ENCODE data around the gene DNAJC21. TPM values are rescaled to one million over a fixed set of nuclear protein-coding genes. Genes with fewer than 3 reads are reported as not detected.

Gene DNAJC21
- total RNA-seq, 1 experiment from 2014 or later, result 34.7 TPM

DNA sequence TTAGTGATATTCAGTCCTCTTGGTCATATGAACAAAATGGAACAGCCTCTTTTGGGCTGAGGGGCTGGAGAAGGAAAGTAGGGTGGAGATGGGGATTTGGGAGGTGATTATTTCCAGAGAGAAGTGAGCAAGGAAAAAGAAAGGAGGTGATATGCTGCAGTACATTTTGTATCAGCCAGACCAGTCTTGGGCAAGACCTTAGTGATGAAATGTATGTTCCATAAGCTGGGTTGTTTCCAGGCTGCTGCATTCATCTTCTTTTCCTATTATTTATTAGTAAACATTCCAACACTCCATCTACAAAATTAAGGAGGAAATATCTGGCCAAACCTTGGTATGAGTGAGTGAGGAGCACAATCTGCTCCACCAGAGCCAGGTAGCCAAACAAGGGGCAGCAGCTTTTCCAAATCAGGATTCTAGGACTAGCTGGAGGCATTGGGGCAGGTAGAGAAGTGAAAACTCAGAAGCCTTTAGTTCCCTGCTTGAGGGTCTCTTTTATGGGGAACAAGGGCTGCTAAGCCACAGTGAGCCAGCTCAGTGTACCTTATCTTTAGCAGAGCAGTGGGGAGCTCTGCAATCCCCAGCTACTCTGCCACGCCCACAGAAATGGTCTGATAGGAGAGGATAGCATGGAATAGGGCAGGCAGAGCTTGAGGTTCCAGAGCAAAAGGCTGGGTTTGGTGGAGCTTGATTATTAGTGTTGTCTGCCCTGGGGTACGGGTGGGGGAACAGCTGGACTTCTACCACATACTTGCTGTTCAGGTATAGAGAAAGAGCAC, 33.5 kb upstream of the DNAJC21 start:
- no peak for ATAC-seq
- Histone ChIP-seq H3K4me3 (replicated peaks in 1 of 2; ENCODE audit: low read depth in 1 of 2, low read length in 2 of 2) (no peak overlapping the region), H4K20me1 (ENCODE audit: insufficient read depth) (no peaks in the 10 kb centered on the region), H3K4me1 (ENCODE audit: control insufficient read depth in 1 of 2, insufficient read depth in 2 of 2, low read length in 2 of 2) (no peaks in the 10 kb centered on the region), H3K4me2 (ENCODE audit: low read length) (no peak overlapping the region), H3K27me3 (ENCODE audit: insufficient read depth, low read length) (no peaks in the 10 kb centered on the region), H3K36me3 (ENCODE audit: control insufficient read depth in 1 of 2, insufficient read depth in 2 of 2, low read length in 2 of 2) (no peaks in the 10 kb centered on the region), H3K9me3 (ENCODE audit: control insufficient read depth in 1 of 2, insufficient read depth in 1 of 2, low read depth in 1 of 2, low read length in 2 of 2) (no peaks in the 10 kb centered on the region), H3K27ac (ENCODE audit: low read depth, low read length) (no peak overlapping the region), H3K9ac (ENCODE audit: low read length) (no peak overlapping the region), H2AFZ (ENCODE audit: low read depth, low read length, poor library complexity, severe bottlenecking) (no peak overlapping the region), H3K9me2 (ENCODE audit: insufficient read depth) (no peaks in the 10 kb centered on the region), H3K79me2 (ENCODE audit: insufficient read depth, low read length) (no peaks in the 10 kb centered on the region)
- ChIA-PET POLR2A (no interaction called here), CTCF (interaction anchor here (0.8 to 1.6 kb wide), 2 partner anchors 372 to 421 kb away, joined by 5 to 6 read pairs; no protein-coding TSS in a partner anchor), RAD21 (ENCODE audit: low non-redundant PET in 1 of 2, low total read pairs in 2 of 2, uncharacterized antibody in 2 of 2, unreplicated experiment in 2 of 2) (no interaction called here)
- intact Hi-C loops (cut with micrococcal nuclease), result loop anchor here (10.0 kb wide), 1 partner anchor 241 kb away; the partner anchor contains the start of gene RAI14
- no TSS peak for BruUV-seq (replicated peaks)
- TF ChIP-seq MAX (IDR thresholded peaks at IDR 0.05) (no peak), CEBPB (IDR thresholded peaks at IDR 0.05; ENCODE audit: low read depth) (no peak), ZNF274 (IDR thresholded peaks at IDR 0.05; ENCODE audit: low read depth, low read length) (no peak)
- TF ChIP-seq, protein P1, sequence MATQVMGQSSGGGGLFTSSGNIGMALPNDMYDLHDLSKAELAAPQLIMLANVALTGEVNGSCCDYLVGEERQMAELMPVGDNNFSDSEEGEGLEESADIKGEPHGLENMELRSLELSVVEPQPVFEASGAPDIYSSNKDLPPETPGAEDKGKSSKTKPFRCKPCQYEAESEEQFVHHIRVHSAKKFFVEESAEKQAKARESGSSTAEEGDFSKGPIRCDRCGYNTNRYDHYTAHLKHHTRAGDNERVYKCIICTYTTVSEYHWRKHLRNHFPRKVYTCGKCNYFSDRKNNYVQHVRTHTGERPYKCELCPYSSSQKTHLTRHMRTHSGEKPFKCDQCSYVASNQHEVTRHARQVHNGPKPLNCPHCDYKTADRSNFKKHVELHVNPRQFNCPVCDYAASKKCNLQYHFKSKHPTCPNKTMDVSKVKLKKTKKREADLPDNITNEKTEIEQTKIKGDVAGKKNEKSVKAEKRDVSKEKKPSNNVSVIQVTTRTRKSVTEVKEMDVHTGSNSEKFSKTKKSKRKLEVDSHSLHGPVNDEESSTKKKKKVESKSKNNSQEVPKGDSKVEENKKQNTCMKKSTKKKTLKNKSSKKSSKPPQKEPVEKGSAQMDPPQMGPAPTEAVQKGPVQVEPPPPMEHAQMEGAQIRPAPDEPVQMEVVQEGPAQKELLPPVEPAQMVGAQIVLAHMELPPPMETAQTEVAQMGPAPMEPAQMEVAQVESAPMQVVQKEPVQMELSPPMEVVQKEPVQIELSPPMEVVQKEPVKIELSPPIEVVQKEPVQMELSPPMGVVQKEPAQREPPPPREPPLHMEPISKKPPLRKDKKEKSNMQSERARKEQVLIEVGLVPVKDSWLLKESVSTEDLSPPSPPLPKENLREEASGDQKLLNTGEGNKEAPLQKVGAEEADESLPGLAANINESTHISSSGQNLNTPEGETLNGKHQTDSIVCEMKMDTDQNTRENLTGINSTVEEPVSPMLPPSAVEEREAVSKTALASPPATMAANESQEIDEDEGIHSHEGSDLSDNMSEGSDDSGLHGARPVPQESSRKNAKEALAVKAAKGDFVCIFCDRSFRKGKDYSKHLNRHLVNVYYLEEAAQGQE (IDR thresholded peaks at IDR 0.05; ENCODE audit: low read depth), result no peak
- no peak for DNase-seq (ENCODE audit: low read depth, low spot score)
